Fibroblast of villous mesenchyme (primary cell): Measurements from ENCODE around the gene SLC38A10. TPM values are rescaled to one million over a fixed set of nuclear protein-coding genes. Genes with fewer than 3 reads are reported as not detected.

Source experiments
- DNase-seq: peaks from one replicate; pipeline ENCODE4 v3.0.0-alpha.2; 2010; ENCODE audit warnings: low read depth
- H3K4me3 ChIP-seq: 2 replicates; pipeline ENCODE4 v1.5.1; 2011; ENCODE audit warnings: low read depth, mild to moderate bottlenecking, low read length
- CTCF ChIP-seq: IDR thresholded peaks from 2 replicates; pipeline ENCODE4 v1.5.1; 2012; ENCODE audit warnings: low read depth, mild to moderate bottlenecking, low read length; ENCODE audit not compliant: insufficient read depth
- total RNA-seq: library from RNA; depleted of rRNA; stranded (reverse); fragments of >200 nt; gene quantifications from 2 replicates; pipeline ENCODE4 v1.2.3, GENCODE V29; 2012

The SLC38A10 gene
- total RNA-seq, 1 donor: 51.4 TPM

GRCh38 chr17:81251709-81252301 is 43.3 kb downstream of the SLC38A10 start:
- no peak for TF ChIP-seq CTCF
- no peak overlapping the region for H3K4me3 ChIP-seq
- no peak for DNase-seq

GRCh38 chr17:81251094-81251708 is 43.9 kb downstream of the SLC38A10 start:
- no peak for TF ChIP-seq CTCF
- H3K4me3 ChIP-seq: no peak overlapping the region
- DNase-seq: no peak

GRCh38 chr17:81250286-81251093 is 44.6 kb downstream of the SLC38A10 start:
- H3K4me3 ChIP-seq: no peak overlapping the region
- TF ChIP-seq CTCF: no peak
- no peak for DNase-seq

- H3K4me3 ChIP-seq: no peak overlapping the region
- TF ChIP-seq CTCF: no peak
- no peak for DNase-seq
Measured at GRCh38 chr17:81249223-81250040, 45.7 kb downstream of the SLC38A10 start.

- no peak for DNase-seq
- H3K4me3 ChIP-seq: no peak overlapping the region
- TF ChIP-seq CTCF: no peak
Measured at GRCh38 chr17:81248649-81249048, 46.5 kb downstream of the SLC38A10 start.

- no peak overlapping the region for H3K4me3 ChIP-seq
- TF ChIP-seq CTCF: no peak
- DNase-seq: no peak
Measured at GRCh38 chr17:81247339-81247990, 47.6 kb downstream of the SLC38A10 start.
